Testis (tissue), 3 donors: ENCODE data around the gene RNASE7. TPM values are rescaled to one million over a fixed set of nuclear protein-coding genes. Genes with fewer than 3 reads are reported as not detected.

Source experiments
- DNase-seq: peaks from one replicate; pipeline ENCODE4 v3.0.0-alpha.2; 2019
- H3K27ac ChIP-seq, 2 donors: fragments of 200-600 bp; sonication (generic); one replicate each; pipeline ENCODE4 v1.5.1; 2019
- H3K27me3 ChIP-seq: fragments of 200-600 bp; sonication (generic); one replicate; pipeline ENCODE4 v1.5.1; 2019
- H3K36me3 ChIP-seq: fragments of 200-600 bp; sonication (generic); one replicate; pipeline ENCODE4 v1.5.1; 2017; ENCODE audit warnings: low read depth; ENCODE audit errors: missing control alignments
- H3K4me1 ChIP-seq: fragments of 200-600 bp; sonication (generic); one replicate; pipeline ENCODE4 v1.5.1; 2019
- H3K4me3 ChIP-seq, 2 donors: fragments of 200-600 bp; sonication (generic); one replicate each; pipeline ENCODE4 v1.5.1; 2017 to 2019
- H3K9me3 ChIP-seq: fragments of 200-600 bp; sonication (generic); one replicate; pipeline ENCODE4 v1.5.1; 2017
- CTCF ChIP-seq, 3 experiments: fragments of 450-650 bp in 2 of 3; fragments of 200-600 bp in 1 of 3; sonication (generic) in 1 of 3; IDR thresholded peaks; one replicate each; pipeline ENCODE4 v1.5.1; 2016 to 2019; ENCODE audit warnings: antibody characterized with exemption in 3 of 3, mild to moderate bottlenecking in 2 of 3, moderate library complexity in 1 of 3
- POLR2A ChIP-seq: fragments of 450-650 bp; IDR thresholded peaks from one replicate; pipeline ENCODE4 v1.6.1; 2017; ENCODE audit warnings: antibody characterized with exemption, mild to moderate bottlenecking, moderate library complexity
- WGBS, 2 donors: methylation state at CpG; one replicate each; pipeline ENCODE4 v1.1.5; 2018; 5-methylcytosine and 5-hydroxymethylcytosine counted together
- intact Hi-C: fragments of 100-400 bp; cut with DNase I; formaldehyde crosslinking; loops from one replicate; pipeline ENCODE4 v1.15.1; 2023; ENCODE audit warnings: low total_unique reads
- polyA plus RNA-seq: library from polyadenylated mRNA; stranded (reverse); fragments of 350-450 nt; fragmentation: Illumina TruSeq; extraction: RNeasy Lipid Tissue Mini Kit (QIAGEN cat#74804); gene quantifications from one replicate; pipeline ENCODE4 v1.2.3, GENCODE V29; 2014; ENCODE audit warnings: low read depth, low replicate concordance; ENCODE audit not compliant: insufficient read depth
- total RNA-seq, 2 donors: library from RNA; depleted of rRNA; stranded (reverse); fragments of >200 nt; gene quantifications; one replicate each; pipeline ENCODE4 v1.2.3, GENCODE V29; 2016

Gene RNASE7
- total and polyA plus RNA-seq, 3 donors from 2014 or later: 0.24 to 0.55 (median 0.43) TPM

GRCh38 chr14:21086908-21087293 is 44.7 kb downstream of the RNASE7 start:
- intact Hi-C loops: no loop called here
- no peaks in the 10 kb centered on the region for H3K27me3 ChIP-seq
- no peaks in the 10 kb centered on the region for H3K36me3 ChIP-seq
- TF ChIP-seq CTCF (IDR thresholded peaks at IDR 0.05) (no peak), POLR2A (no peak)
- 71 to 84% methylated on average over 4 of the region's 4 CpGs for WGBS, 2 donors
- no peak overlapping the region for H3K4me3 ChIP-seq
- no peak overlapping the region for H3K27ac ChIP-seq
- H3K4me1 ChIP-seq: no peaks in the 10 kb centered on the region
- no peak for DNase-seq
- no peaks in the 10 kb centered on the region for H3K9me3 ChIP-seq

GRCh38 chr14:21087294-21088091 is 45.3 kb downstream of the RNASE7 start:
- WGBS, 2 donors: 59 to 66% methylated on average over 19 of the region's 19 CpGs
- no peak for TF ChIP-seq POLR2A
- TF ChIP-seq CTCF (IDR thresholded peaks at IDR 0.05): no peak
- Histone ChIP-seq H3K4me1 (no peaks in the 10 kb centered on the region), H3K36me3 (no peaks in the 10 kb centered on the region), H3K4me3 (no peak overlapping the region), H3K9me3 (no peaks in the 10 kb centered on the region), H3K27me3 (no peaks in the 10 kb centered on the region), H3K27ac (no peak overlapping the region)
- no peak for DNase-seq
- intact Hi-C loops: no loop called here

- Histone ChIP-seq H3K9me3 (no peaks in the 10 kb centered on the region), H3K4me1 (no peaks in the 10 kb centered on the region), H3K27ac (no peak overlapping the region), H3K4me3 (no peak overlapping the region), H3K36me3 (no peaks in the 10 kb centered on the region), H3K27me3 (no peaks in the 10 kb centered on the region)
- intact Hi-C loops: no loop called here
- TF ChIP-seq POLR2A: no peak
- TF ChIP-seq CTCF (IDR thresholded peaks at IDR 0.05): no peak
- DNase-seq: no peak
- WGBS, 2 donors: 75 to 79% methylated on average over 4 of the region's 4 CpGs
These were observed 46.5 kb downstream of the RNASE7 start for GRCh38 chr14:21088687-21089086.

- DNase-seq: no peak
- no peaks in the 10 kb centered on the region for H3K9me3 ChIP-seq
- whole genome bisulfite sequencing, 2 donors: 73 to 90% methylated on average over 1 of the region's 1 CpG
- no peaks in the 10 kb centered on the region for H3K27me3 ChIP-seq
- TF ChIP-seq POLR2A: no peak
- no peak for TF ChIP-seq CTCF (IDR thresholded peaks at IDR 0.05)
- intact Hi-C loops: no loop called here
- H3K36me3 ChIP-seq: no peaks in the 10 kb centered on the region
- no peak overlapping the region for H3K4me3 ChIP-seq
- peaks cover 4% of the 10 kb centered on the region for H3K4me1 ChIP-seq
- H3K27ac ChIP-seq: no peak overlapping the region
These were observed 47.1 kb downstream of the RNASE7 start for GRCh38 chr14:21089271-21089670.

- TF ChIP-seq POLR2A (no peak), CTCF (IDR thresholded peaks at IDR 0.05) (no peak)
- Histone ChIP-seq H3K4me1 (peaks cover 4% of the 10 kb centered on the region), H3K27ac (no peak overlapping the region)
These were observed 47.7 kb downstream of the RNASE7 start for GRCh38 chr14:21089877-21090193.

More at GRCh38 chr14:21089877-21090193, 47.7 kb downstream of the RNASE7 start:
- Histone ChIP-seq H3K36me3 (no peaks in the 10 kb centered on the region), H3K4me3 (no peak overlapping the region), H3K9me3 (no peaks in the 10 kb centered on the region), H3K27me3 (no peaks in the 10 kb centered on the region)
- intact Hi-C loops: loop anchor here (10.0 kb wide), 1 partner anchor 75 kb away; no protein-coding TSS in a partner anchor
- 64 to 81% methylated on average over 5 of the region's 5 CpGs for WGBS, 2 donors
- no peak for DNase-seq
